Glomerular visceral epithelial cell (primary cell): ENCODE measurements around the gene PTX3.

Experiments
- DNase-seq: peaks from one replicate; pipeline ENCODE4 v3.0.0-alpha.2; 2016; ENCODE audit errors: extremely low spot score

PTX3 gene

DNA sequence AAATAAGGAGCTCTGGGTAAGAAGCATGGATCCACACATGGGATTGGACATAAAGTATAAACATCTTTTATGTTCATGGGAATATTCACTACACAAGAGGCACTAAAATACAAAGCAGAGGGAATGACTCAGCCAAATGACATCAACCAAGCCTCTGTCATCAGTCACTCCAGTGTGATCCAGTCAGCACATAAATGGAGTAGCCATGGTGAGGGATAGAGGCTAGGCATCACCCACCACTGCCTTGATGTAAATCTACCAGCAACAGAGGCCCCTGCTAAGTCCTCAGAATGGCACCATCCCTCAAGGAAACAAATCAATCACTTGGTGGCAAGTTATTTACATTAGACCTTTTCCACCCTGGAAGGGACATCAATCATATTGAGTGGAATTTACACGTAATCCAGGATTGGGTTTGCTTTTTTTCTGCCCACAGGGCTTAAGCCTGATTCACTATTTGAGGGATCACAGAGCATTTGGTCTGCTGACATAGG lies 39.3 kb downstream of the PTX3 start:
- no peak for DNase-seq

DNA sequence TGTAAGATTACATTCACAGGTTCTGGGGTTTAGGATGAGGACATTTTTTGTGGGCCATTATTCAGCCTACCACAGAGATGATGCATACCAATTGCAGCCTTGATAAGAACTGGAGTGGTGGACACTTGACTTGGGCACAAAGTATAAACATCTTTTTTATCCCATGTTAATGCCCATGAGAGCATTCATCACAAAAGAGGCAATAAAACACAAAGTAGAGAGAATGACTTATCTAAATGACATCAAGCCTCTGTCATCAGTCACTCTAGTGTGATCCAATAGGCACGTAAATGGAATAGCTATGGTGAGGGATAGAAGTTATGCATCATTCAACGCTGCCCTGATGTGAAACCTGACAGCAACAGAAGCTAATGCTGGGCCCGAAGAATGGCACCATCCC lies 40.8 kb downstream of the PTX3 start:
- no peak for DNase-seq

- DNase-seq = no peak
Observed at GRCh38 chr3:157479464-157480243, 43.0 kb downstream of the PTX3 start.

DNA sequence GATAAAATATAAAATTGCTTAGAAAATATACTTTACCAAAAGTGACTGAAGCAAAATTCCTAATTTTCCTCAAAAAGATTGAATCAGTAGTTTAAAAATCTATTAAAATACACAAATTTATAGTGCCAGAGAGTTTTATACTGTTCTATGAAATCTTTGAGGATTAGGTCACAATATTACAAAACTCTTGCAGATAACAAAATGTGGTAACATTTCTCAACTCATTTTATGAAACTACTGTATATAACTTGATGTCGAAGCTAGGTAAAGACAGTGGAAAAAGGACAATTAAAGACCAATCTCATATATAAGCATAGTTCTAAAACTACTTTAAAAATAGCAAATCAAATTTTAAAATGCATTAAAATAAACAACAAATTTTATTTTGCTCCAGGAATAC lies 50.7 kb downstream of the PTX3 start:
- no peak for DNase-seq

- no peak for DNase-seq
Observed at GRCh38 chr3:157488144-157488543, 51.5 kb downstream of the PTX3 start.

- no peak for DNase-seq
Observed at GRCh38 chr3:157491136-157491535, 54.5 kb downstream of the PTX3 start.
